Kidney (tissue), 14 donors: ENCODE measurements around the gene WDFY4. TPM values are rescaled to one million over a fixed set of nuclear protein-coding genes. Genes with fewer than 3 reads are reported as not detected.

Experiments
- DNase-seq, 5 donors: peaks; one replicate each; pipeline ENCODE4 v3.0.0-alpha.2; 2013 to 2020
- FAIRE-seq: peaks from 2 replicates; lab custom pipeline; 2012; peaks lifted over from hg19 to GRCh38; lab: Jason Lieb, UNC
- H3K27ac ChIP-seq, 2 donors: one replicate each; pipeline ENCODE4 v1.7.0; 2013; ENCODE audit warnings: low read depth in 2 of 2, low read length in 2 of 2, inconsistent platforms in 1 of 2
- H3K27me3 ChIP-seq: one replicate; pipeline ENCODE4 v1.7.1; 2013; ENCODE audit warnings: low read length, inconsistent platforms; ENCODE audit not compliant: control insufficient read depth, insufficient read depth
- H3K36me3 ChIP-seq, 3 donors: one replicate each; pipeline versions ENCODE4 v1.7.0 to v1.7.1; 2013; ENCODE audit warnings: low read length in 3 of 3, control low read depth in 1 of 3, inconsistent platforms in 1 of 3; ENCODE audit not compliant: insufficient read depth in 3 of 3, control insufficient read depth in 2 of 3
- H3K4me1 ChIP-seq, 3 donors: one replicate each; pipeline versions ENCODE4 v1.7.0 to v1.7.1; 2013; ENCODE audit warnings: low read length in 3 of 3, inconsistent platforms in 1 of 3, low read depth in 1 of 3; ENCODE audit not compliant: control insufficient read depth in 2 of 3, insufficient read depth in 2 of 3
- H3K4me3 ChIP-seq, 3 donors: one replicate each; pipeline versions ENCODE4 v1.7.0 to v1.8.1; 2013; ENCODE audit warnings: low read length in 3 of 3, control low read depth in 1 of 3, inconsistent platforms in 1 of 3
- H3K9ac ChIP-seq, 3 donors: one replicate each; pipeline versions ENCODE4 v1.7.0 to v1.7.1; 2013; ENCODE audit warnings: low read length in 3 of 3, control low read depth in 1 of 3, inconsistent platforms in 1 of 3
- H3K9me3 ChIP-seq, 3 donors: one replicate each; pipeline versions ENCODE4 v1.7.0 to v1.7.1; 2013; ENCODE audit warnings: low read length in 3 of 3, control low read depth in 1 of 3, inconsistent platforms in 1 of 3; ENCODE audit not compliant: control insufficient read depth in 2 of 3, insufficient read depth in 1 of 3
- CTCF ChIP-seq: IDR thresholded peaks from 3 replicates; pipeline ENCODE4 v1.5.1; 2012; ENCODE audit warnings: mild to moderate bottlenecking, moderate library complexity, borderline replicate concordance; ENCODE audit not compliant: insufficient read depth; ENCODE audit errors: extremely low read depth
- intact Hi-C: fragments of 100-400 bp; cut with DNase I; formaldehyde crosslinking; loops from one replicate; pipeline ENCODE4 v1.11.1; 2022
- polyA plus RNA-seq: library from polyadenylated mRNA; stranded (reverse); fragments of 350-450 nt; fragmentation: Illumina TruSeq; extraction: RNeasy Lipid Tissue Mini Kit (QIAGEN cat#74804); gene quantifications from one replicate; pipeline ENCODE4 v1.2.3, GENCODE V29; 2014; ENCODE audit warnings: low read depth, low replicate concordance; ENCODE audit not compliant: insufficient read depth
- total RNA-seq: library from RNA; stranded (reverse); fragmentation: NEBNext Ultra II Directional; extraction: Animal tissue kit (Norgen Biotek cat#: 25700); gene quantifications from one replicate; pipeline ENCODE4 v1.2.1, GENCODE V29; 2021
- donor health status: control.
- donor health status: control.
- donor health status: control.
- donor health status: control.
- donor health status: control.
- donor health status: DM: yes; HTN: yes; CAD: no.
- donor health status: Normal renal cell carcinoma (clear cell type).

The WDFY4 gene
- total and polyA plus RNA-seq, 2 donors from 2014 or later, result 1.7 to 13.3 TPM

DNA sequence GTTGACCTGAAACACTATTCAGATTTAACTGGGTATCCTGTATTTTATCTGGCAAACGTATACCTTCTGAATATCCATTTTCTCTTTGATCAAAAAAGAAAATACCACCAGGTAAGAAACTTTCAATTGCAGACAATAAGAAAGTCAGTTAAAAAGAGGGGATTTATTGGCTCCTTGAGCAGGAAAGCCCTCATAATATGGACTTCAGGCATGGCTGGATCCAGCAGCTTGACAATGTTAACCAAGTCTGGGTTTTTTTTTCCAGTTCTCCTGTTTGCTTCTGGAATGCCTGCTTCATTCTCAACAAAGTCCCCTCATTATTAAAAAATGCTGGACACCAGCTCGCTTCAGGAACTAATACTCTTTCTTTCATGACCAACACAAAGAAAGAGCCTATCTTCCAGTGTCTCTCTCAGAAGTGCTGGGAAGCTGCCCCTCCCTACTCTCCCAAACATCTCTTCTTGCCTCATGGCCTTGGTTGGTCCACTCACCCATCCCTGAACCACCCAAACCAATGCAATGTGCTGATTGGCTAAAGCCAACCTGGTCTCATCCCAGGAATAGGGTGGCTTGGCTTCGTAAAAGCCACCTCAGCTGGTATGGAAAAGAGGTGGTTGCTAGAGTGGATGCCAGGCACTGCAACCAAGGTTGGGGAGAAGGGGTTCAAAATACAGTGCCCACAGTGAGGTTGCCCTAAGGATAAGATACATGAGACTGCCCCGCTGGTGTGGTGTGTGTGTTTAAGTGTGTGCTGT lies 30.6 kb upstream of the WDFY4 start:
- peaks cover 0 to 8% (median 4%) of the 10 kb centered on the region in 3 donors for H3K4me1 ChIP-seq
- intact Hi-C loops, result no loop called here
- DNase-seq, result no peak
- H3K9ac ChIP-seq, result no peak overlapping the region
- no peaks in the 10 kb centered on the region for H3K36me3 ChIP-seq
- FAIRE-seq, result no peak
- no peaks in the 10 kb centered on the region for H3K9me3 ChIP-seq
- H3K27me3 ChIP-seq, result no peaks in the 10 kb centered on the region
- H3K4me3 ChIP-seq, result no peak overlapping the region
- H3K27ac ChIP-seq, result no peak overlapping the region
- TF ChIP-seq CTCF, result no peak

- Histone ChIP-seq H3K9ac (no peak overlapping the region), H3K36me3 (no peaks in the 10 kb centered on the region), H3K27ac (peak overlapping the region in 1 of 2 donors; percentile 74), H3K4me1 (peaks cover 0 to 8% (median 4%) of the 10 kb centered on the region in 3 donors), H3K9me3 (no peaks in the 10 kb centered on the region), H3K27me3 (no peaks in the 10 kb centered on the region), H3K4me3 (peak overlapping the region in 2 of 3 donors; percentile 48 to 55)
- FAIRE-seq (no peak), DNase-seq (peak in 4 of 5 donors; percentile 6 to 95 (median 55))
- peak; percentile 0 for TF ChIP-seq CTCF
- intact Hi-C loops, result loop anchor here (5.0 kb wide), 1 partner anchor 103 kb away; no protein-coding TSS in a partner anchor
Measured at GRCh38 chr10:48655411-48656240, 29.0 kb upstream of the WDFY4 start.

GRCh38 chr10:48656241-48656913 lies 28.3 kb upstream of the WDFY4 start:
- Histone ChIP-seq H3K27ac (no peak overlapping the region), H3K36me3 (no peaks in the 10 kb centered on the region), H3K4me3 (peak overlapping the region; percentile 12 to 63 (median 24)), H3K27me3 (no peaks in the 10 kb centered on the region), H3K9ac (peak overlapping the region in 2 of 3 donors; percentile 8 to 49), H3K4me1 (peaks cover 0 to 8% (median 4%) of the 10 kb centered on the region in 3 donors), H3K9me3 (no peaks in the 10 kb centered on the region)
- FAIRE-seq (no peak), DNase-seq (peak; percentile 92 to 96 (median 95))
- intact Hi-C loops, result loop anchor here (5.0 kb wide), 1 partner anchor 104 kb away; no protein-coding TSS in a partner anchor
- TF ChIP-seq CTCF, result peak; percentile 99
